KG1 (cell line): ENCODE results near the gene DOCK1.

Experiments used
- DNase-seq: peaks from one replicate; lab custom pipeline; 2025; lab: John Stamatoyannopoulos, UW

DOCK1 gene

DNA sequence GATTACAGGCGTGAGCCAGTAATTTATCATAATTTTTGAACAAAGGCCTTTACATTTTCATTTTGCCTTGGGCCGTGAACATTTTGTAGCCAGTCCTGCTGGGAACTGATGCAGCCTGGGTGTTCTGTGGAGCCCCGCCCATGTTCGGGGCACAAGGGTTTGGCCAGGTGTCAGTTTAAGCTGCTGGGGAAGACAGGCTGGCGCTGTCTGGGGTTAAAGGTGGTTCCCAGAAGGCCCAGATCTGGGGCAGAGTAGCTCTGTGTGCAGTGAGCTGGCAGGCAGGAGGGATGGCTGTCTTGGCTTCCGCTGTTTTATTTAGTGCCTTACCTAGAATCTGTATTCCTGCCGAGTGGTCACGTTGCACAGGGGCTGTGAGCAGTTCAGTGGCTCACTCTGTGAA, 50.2 kb downstream of the DOCK1 start:
- no peak for DNase-seq

DNA sequence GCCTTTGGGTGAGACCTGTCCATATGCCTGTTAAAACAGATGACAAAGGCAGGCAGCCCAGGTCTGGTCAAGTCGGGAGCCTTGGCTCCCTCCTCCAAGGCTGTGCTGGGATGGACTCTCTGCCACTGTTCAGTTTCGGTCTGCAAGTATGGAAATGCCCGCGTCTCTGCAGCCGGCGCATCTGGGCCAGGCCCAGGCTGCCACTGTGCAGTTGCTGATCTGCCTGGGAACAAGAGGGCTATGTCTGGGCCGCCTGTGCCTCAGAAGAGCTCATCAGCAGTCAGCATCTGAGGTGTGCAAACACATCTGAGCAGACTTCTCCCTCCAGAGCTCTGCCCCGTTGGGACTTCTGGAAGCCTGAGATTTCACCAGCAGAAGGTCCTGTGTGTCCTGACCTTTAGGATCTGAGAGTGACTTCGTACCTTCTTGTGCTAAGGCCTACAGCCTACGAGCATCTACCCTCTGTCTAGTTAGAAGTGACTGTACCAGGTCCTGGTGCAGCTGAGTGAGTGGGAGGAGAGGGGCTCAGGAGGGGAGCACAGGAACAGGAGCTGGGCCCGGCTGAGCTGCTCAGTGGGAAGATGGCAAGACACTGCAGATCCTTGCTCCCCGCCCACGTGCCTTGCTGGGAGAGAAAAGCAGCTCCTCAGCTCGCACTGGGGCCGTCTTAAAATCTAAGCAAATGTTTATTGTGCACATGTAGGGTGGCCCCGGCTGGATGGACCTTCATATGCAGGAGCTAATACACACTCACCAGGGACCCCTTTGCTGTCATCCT, 50.9 kb downstream of the DOCK1 start:
- no peak for DNase-seq

DNA sequence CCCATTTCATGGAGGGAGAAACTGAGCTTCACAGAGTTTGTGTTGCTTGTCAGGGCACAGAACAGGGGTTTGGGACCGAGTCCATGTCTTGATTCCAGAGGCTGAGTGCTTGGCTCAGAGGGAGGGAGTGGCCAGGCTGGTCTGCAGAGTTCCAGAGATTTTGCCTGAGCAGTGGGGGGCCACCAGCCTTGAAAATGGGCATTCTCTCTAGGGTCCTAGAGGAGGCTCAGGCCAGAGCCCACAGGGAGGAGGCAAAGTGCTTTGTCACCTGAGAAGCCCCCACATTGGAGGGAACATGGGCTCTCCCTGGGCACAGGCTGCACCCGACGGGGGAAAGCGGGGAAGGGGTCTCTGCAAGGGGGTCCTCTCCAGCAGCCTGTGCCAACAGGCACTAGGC, 51.5 kb downstream of the DOCK1 start:
- no peak for DNase-seq

DNA sequence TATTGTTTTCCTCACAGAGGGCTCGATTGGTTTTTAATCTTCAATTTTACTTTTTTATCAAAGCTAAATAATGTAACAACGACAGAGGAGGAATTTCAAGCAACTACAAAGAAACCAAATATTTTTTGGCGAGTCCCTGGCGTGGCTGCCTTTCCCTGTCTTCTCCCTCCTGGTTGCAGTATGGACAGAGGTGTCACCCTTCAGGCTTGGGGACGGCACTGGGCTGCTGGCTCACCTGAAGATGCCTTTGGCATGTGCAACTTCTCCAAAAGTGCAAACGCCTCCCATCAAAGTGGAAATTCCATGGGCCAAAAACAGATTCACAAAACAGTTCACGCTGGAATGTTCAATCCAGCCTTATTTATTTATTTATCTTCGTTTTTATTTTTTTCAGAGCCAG, 51.9 kb downstream of the DOCK1 start:
- no peak for DNase-seq

DNA sequence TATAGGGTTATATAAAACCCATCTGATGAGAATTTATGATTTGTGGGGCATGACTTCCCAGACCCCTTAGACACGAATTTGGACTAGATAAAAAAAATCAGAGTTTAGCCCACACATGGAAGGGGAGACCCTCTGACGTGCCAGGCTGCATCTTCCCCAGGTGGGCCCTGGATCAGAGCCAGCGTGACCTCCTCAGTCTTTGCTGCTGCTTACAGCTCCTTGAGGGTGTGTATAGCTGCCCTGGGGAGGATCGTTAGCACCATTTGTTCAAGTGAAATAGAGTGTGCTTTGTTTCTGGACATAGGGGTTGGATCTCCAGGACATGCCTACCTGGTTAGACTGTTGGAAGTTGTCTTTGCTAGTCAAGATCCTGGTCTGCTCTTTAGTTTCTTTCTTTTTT, 54.2 kb downstream of the DOCK1 start:
- no peak for DNase-seq

DNA sequence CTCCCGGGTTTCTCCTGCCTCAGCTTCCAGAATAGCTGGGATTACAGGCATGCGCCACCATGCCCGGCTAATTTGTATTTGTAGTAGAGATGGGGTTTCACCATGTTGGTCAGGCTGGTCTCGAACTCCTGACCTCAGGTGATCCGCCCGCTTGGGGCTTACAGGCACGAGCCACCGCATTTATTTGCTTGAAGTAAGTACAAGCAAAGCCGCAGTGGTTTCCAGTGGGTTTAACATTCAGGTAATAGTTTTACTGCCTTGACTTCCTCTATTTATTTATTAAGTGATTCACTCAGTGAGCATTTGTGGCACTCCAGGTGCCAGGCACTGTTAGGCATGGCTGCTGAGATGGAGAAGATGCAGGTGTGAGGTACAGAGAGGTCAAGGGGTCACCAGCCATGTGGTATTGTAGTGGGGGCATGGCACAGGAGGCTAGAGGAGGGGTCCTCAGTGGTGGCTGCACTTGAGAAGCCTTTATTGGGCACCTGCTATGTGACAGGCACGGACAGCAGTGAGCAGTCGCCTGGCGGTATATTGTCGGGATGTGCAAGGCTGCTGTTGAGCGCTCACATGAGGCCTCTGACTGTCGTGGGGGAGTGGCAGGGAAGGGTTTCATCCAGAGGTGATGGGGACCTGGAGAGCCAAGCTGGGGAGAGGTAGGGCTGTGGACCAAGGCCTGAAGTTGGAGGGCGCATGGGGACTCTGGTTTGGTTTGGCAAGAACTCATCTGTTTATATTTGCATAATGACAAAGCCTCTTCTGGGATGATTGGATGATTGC, 54.9 kb downstream of the DOCK1 start:
- DNase-seq: no peak

DNA sequence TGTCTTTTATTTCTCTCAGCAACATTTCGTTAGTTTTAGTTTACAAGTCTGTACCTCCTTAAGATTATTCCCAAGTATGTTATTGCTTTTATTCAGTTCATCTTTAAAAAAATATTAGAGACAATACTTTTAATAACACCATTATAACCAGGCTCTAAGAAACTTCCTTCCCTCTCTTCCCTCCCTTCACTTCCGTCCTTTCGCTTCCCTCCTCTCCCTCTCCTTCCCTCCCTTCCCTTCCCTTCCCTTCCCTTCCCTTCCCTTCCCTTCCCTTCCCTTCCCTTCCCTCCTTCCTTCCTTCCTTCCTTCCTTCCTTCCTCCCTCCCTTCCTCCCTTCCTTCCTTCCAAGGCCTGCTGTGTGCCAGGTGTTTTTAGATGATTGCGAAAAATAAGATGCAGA, 58.1 kb downstream of the DOCK1 start:
- DNase-seq: no peak

DNA sequence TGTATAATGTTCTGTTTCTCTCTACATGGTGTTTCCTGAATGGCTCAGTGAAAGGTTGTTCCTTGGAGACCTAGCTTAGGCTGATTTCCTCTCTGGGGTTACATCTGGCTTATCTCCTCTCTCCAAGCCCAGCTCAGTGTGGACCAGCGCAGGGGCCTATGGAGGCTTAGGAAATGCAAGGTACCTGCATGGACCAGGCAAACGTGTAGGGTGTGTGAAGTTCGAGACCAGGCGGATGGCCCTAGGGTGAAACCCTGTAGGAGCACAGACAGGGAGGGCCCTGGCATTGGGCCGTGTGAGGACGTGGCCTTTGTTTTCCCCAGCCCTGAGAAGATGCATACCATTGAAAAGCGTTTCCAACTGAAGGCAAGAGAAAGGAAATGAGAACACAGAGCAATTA, 59.0 kb downstream of the DOCK1 start:
- no peak for DNase-seq

DNA sequence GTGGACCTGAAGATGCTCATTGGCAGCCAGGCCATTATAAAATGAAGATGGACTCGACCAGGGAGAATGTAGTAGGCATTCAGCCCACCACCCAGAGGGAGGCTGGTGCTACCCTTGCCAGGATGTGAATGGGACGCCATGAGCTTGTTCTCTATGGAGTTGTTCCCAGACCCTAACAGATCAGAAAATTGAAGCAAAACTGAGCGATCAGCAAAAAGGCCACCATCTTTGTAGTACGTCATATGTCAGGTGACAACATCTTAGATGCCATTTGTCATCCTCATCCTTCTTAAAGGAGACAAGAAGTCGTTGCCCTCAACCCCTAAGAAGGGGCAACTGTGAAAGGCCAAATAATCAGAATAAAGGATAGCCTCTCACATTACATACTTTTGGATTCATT, 61.7 kb downstream of the DOCK1 start:
- DNase-seq: no peak

DNA sequence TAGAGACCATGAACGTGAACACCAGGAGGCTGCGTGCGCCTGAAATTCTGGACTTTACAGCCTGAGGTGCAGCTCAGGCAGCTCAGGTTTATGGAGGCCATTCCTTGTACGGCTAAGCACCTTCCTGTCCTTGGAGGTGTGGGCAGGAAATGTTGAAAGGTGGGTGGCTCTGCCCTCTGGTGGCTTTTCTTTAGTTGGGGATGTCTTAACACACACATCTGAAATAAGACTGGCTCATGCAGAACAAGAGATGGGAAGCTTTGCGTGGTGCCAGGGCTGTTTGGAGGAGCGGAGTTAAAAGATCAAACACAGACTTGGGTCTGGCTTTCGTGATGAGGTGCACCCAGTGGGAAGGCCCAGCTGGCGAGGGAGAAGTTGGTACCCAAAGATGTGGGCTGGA, 64.1 kb downstream of the DOCK1 start:
- DNase-seq: no peak

DNA sequence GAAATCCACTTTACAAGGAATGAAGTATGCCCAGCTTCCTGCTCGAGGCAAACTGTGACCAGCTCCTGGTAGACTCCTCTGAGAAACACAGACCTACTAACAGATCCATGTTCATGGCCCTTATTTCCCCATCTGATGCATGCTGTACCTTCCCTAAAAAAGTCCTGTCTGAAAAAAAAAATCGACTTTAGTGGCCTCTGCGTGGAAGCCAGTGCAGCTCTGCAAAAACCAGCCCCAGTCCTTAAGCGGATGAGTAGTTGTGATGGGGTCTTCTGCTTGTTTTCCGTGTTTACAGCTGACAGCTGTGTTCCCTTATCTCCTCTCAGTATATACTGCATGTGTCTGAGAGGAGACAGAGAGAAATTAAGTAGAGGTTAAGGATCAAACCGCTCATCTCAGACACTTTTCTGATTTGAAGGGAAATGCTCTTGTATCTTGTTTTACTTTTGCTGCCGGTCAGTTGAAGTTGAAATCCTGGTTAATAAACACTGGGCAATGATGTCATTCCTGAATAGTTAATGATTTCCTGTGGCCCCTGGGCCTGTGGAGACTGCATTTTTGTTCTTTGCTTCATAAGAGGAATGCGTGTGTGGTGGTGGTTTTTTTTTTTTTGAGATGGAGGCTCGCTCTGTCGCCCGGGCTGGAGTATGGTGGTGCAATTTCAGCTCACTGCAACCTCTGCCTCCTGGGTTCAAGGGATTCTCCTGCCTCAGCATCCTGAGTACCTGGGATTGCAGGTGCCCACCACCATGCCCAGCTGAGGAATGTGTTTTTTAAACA, 67.6 kb downstream of the DOCK1 start:
- no peak for DNase-seq

DNA sequence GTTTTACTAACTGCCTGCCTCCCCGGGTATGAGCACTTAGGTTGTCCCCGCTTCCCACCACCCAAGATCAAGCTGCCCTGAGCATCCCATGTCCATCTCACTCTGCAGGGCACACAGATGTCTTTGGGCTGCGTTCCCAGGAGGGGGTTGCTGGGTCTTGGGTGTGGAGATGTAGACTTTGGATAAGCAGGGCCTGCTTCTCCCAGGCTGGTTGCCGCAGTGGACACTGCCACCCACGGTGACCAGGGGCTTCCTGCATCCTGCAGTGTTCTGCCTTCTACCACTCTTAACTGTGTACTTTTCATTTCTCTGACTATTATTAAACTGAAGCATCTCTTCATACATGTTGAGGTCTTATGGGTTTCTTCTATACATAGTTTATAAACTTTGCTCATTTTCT, 70.0 kb downstream of the DOCK1 start:
- DNase-seq: no peak

DNA sequence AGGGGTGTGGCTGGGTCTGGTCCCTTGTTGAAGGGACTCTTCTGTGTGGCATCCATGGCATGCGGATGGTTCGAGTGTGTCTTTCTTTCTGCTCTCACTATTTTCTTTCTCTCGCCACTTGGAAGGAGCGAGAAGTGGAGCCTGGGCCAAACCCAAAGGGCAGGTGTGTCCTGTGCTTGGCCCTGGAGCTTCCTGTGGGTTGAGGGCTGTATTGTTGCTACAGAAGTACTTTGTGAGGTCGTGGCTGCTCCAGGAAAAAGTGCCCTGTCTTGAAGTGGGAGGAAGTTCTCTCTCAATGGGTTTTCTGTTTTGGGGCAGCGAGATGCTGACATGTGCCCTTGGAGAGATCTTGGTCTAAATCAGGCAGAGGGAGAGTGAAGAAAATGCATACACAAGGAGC, 72.0 kb downstream of the DOCK1 start:
- no peak for DNase-seq

DNA sequence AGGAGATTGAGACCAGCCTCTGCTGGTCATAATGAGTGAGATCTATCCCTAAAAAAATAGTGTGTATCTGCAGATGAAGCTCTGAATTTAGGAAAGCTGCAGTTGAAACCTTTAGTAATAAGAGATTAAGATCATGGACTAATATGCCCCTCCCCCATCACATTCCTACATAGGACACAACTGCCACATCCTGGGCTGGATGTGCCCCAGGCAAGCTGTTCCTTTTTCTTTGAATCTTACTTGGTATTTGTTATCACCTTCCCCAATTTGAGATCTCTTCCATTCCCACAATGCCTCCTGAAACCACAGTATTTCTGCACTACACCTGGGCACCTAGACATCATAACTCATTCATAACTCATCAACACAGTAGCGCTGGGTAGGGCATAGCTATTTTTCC, 74.1 kb downstream of the DOCK1 start:
- no peak for DNase-seq

DNA sequence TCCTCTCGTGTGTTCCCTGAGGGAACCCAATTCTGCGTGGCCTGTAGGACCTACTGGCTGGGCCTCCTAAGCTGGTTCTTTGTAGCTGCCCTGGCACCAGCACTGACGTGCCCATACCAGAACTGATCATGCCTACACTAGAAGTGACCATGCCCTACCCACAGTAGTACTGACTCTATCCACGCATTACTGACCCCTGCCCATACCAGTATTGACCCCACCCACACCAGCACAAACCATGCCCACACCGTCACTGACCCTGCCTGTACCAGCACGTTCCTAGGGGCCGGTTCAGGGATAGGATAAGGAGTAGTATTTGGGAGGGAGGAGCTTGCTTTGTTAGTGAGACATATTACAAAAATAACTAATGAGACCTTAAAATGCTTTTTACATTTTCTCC, 88.0 kb downstream of the DOCK1 start:
- DNase-seq: no peak

DNA sequence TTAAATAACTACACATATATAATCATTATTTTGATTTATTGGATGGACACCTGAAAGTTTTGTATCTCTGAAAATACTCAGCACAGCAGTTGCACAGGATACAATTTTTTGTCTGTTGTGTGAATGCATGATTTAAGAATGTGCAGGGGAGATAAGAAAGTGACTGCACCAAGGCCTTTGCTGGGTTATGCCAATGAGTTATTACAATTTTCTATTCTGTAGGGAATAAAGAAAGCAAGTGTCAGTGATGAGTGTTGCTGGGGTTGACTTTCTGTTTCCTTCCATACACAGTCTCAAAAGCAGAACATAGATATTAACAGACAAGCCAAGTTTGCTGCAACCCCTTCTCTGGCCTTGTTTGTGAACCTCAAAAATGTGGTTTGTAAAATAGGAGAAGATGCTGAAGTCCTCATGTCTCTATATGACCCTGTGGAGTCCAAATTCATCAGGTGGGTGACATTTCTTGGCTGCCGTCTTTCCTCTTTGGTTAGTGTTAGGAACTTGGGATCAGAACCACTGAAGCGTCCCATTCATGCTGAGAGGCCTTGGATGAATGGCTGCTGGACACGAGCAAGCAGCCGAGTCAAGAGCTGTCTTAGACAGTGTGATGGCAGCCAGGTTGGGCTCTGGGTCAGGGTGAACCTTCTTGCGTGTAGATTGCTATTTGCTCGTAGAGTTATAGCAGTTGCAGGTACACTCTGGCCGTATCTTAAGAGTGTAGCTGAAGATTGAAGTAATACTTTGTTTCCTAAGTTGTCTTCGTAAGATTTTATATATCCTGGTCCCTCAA, 92.8 kb downstream of the DOCK1 start:
- DNase-seq: no peak

DNA sequence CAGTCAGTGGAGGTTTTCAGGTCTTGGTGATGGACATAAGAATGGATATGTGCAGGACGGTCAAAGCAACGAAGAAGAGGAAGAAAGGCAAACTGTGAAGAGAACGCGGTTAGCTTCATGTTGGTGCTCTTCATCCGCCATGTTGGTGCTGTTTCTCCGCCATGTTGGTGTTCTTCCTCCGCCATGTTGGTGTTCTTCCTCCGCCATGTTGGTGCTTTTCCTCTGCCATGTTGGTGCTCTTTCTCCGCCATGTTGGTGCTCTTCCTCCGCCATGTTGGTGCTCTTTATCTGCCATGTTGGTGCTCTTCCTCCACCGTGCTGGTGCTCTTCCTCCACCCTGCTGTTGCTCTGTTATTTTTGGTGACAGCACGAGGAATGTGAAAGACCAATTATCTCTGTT, 95.4 kb downstream of the DOCK1 start:
- no peak for DNase-seq

DNA sequence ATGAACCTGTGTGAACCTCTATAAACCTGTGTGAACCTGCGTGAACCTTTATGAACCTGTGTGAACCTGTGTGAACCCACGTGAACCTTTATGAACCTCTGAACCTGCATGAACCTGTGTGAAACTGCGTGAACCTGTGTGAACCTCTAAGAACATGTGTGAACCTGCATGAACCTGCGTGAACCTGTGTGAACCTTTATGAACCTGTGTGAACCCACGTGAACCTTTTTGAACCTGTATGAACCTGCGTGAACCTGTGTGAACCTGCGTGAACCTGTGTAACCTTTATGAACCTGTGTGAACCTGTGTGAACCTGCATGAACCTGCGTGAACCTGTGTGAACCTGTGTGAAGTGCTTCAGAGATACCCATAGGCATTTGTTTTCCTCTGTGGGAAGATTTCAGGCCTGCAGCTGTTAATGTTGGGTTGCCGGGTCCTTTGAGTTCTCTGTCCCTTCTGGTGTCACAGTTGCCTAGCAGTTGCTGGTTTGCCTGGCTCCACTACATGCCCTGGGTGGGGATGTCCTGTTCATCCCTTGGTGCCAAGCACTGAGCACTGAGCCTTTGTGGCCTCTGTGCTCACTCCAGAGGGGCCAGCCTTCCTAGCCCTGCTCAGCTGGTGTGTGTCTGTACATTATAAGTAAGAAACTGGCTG, 97.9 kb downstream of the DOCK1 start:
- no peak for DNase-seq

DNA sequence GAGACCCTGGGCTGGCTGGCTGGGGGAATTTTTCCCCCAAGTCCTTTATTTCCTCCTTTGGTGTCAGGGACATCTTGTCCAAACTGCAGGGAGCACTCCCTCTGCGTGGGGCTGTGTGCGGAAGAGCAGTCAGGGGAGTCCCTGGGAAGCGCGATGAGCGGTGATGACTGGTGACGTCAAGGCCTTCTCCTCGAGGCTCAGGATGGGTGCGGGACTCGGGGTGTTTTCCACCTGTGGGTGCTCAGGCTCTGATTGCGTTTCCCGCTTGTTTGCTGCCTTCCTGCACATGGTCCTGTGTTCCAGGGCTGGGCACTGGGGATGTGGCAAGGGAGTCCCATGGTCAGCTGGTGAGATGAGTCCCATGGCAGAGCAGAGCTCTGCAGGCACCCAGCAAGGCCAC, 101.2 kb downstream of the DOCK1 start:
- no peak for DNase-seq

DNA sequence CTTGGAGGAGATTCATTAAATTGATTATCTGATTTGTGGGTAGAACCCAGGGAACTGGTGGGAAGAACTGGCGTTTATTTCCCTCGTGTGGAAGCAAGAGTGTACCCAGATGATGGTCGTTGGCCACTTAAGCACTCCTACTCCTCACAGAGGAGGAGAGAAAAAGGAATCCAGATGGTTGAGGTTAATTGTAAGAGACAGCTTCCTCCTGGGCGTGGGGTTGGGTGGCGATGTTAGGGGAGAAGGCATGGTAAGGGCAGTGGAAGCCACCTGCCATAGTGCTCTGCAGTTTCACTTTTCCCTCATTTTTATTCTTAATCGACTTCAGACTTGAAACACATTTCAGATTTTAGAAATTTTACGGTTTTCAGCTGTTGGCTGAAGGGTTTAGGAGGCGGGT, 104.1 kb downstream of the DOCK1 start:
- no peak for DNase-seq

DNA sequence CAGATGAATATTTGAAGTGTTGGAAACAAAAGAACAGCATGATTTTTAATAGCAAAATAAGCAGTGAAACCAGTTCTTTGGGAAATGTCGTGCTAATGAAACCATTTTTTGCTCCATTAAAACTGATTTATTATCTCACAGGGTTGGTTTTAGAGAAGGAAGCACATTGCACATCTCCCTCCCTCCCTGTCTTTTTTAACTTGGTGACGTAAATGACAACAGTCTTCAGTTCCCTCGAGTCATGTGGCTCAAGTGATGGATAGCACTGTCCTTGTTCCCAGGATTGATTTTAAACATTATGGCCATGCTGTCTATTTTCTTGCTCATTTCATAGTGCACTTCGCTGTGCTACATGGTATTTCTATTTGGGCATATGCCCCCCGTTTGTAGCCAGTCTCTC, 105.9 kb downstream of the DOCK1 start:
- no peak for DNase-seq
